DOHH2 (cell line): ENCODE results near the gene MYZAP.

Experiments
- CTCF ChIP-seq: fragments of 200-600 bp; sonication (generic); IDR thresholded peaks from one replicate; pipeline ENCODE4 v1.5.1; 2014; ENCODE audit warnings: antibody characterized with exemption, mild to moderate bottlenecking, low read depth, low read length; ENCODE audit not compliant: poor library complexity, severe bottlenecking
- EZH2phosphoT487 ChIP-seq: fragments of 200-600 bp; sonication (generic); IDR thresholded peaks from 2 replicates; pipeline ENCODE4 v1.6.1; 2017; ENCODE audit warnings: borderline replicate concordance, mild to moderate bottlenecking, antibody characterized with exemption, low read length, moderate library complexity, mixed read lengths

- TF ChIP-seq CTCF: no peak
- TF ChIP-seq EZH2phosphoT487: no peak
These were observed 18.6 kb upstream of the MYZAP start for GRCh38 chr15:57573151-57573550.
